Nephron progenitor cell (in vitro differentiated cells): ENCODE measurements around the gene RNF13.

ENCODE experiments used
- DNase-seq: peaks from one replicate; pipeline ENCODE4 v3.0.0; 2021
- H3K27ac Mint-ChIP-seq: 2 replicates; pipeline ENCODE4 v1.8.0; 2021; ENCODE audit warnings: mild to moderate bottlenecking, moderate library complexity, mixed read lengths
- H3K27me3 Mint-ChIP-seq: 2 replicates; pipeline ENCODE4 v1.8.0; 2021; ENCODE audit warnings: mild to moderate bottlenecking, low read depth, mixed read lengths; ENCODE audit not compliant: poor library complexity
- H3K36me3 Mint-ChIP-seq: 2 replicates; pipeline ENCODE4 v1.8.0; 2021; ENCODE audit warnings: low read depth, mixed read lengths
- H3K4me1 Mint-ChIP-seq: 2 replicates; pipeline ENCODE4 v1.8.0; 2021; ENCODE audit warnings: mixed read lengths
- H3K4me3 Mint-ChIP-seq: 2 replicates; pipeline ENCODE4 v1.8.0; 2021; ENCODE audit warnings: mild to moderate bottlenecking, moderate library complexity, mixed read lengths
- H3K9me3 Mint-ChIP-seq: 2 replicates; pipeline ENCODE4 v1.8.0; 2021; ENCODE audit warnings: mild to moderate bottlenecking, moderate library complexity, mixed read lengths
- CTCF ChIP-seq: fragments of 200-600 bp; sonication (generic); IDR thresholded peaks from 2 replicates; pipeline ENCODE4 v1.5.0; 2021; ENCODE audit warnings: antibody characterized with exemption

RNF13 gene

GRCh38 chr3:149845570-149846244 lies 32.7 kb downstream of the RNF13 start:
- Mint-ChIP-seq H3K27me3 (no peaks in the 10 kb centered on the region), H3K27ac (no peak overlapping the region), H3K36me3 (peaks cover 45% of the 10 kb centered on the region), H3K4me1 (peaks cover 6% of the 10 kb centered on the region), H3K9me3 (no peaks in the 10 kb centered on the region), H3K4me3 (no peak overlapping the region)
- TF ChIP-seq CTCF: no peak
- no peak for DNase-seq

GRCh38 chr3:149848238-149848637 lies 35.2 kb downstream of the RNF13 start:
- Mint-ChIP-seq H3K4me3 (no peak overlapping the region), H3K27me3 (no peaks in the 10 kb centered on the region), H3K36me3 (peaks cover 49% of the 10 kb centered on the region), H3K9me3 (no peaks in the 10 kb centered on the region), H3K4me1 (peaks cover 6% of the 10 kb centered on the region), H3K27ac (no peak overlapping the region)
- no peak for DNase-seq
- TF ChIP-seq CTCF: no peak

DNA sequence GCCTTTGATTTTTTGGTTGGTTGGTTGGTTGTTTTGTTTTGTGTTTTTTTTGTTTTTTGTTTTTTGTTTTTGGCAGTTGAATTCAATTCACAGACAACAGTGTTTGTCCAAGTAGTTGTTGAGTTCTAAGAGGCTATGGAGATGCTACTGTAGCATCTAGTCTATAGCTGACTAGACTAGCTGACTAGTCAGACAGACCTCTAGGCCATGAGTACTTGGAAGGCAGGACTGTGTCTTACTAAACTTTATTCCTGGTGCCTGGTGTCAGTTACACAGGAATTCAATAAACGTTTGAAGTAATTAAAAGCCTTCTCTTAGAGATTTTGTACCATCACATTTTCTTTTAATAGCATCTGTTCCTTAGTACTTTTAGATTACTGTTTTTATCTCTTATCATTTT lies 35.7 kb downstream of the RNF13 start:
- H3K36me3 Mint-ChIP-seq: peaks cover 52% of the 10 kb centered on the region
- H3K27me3 Mint-ChIP-seq: no peaks in the 10 kb centered on the region
- no peak for TF ChIP-seq CTCF
- no peak overlapping the region for H3K27ac Mint-ChIP-seq
- H3K9me3 Mint-ChIP-seq: no peaks in the 10 kb centered on the region
- H3K4me3 Mint-ChIP-seq: no peak overlapping the region
- no peak for DNase-seq
- H3K4me1 Mint-ChIP-seq: peaks cover 6% of the 10 kb centered on the region

DNA sequence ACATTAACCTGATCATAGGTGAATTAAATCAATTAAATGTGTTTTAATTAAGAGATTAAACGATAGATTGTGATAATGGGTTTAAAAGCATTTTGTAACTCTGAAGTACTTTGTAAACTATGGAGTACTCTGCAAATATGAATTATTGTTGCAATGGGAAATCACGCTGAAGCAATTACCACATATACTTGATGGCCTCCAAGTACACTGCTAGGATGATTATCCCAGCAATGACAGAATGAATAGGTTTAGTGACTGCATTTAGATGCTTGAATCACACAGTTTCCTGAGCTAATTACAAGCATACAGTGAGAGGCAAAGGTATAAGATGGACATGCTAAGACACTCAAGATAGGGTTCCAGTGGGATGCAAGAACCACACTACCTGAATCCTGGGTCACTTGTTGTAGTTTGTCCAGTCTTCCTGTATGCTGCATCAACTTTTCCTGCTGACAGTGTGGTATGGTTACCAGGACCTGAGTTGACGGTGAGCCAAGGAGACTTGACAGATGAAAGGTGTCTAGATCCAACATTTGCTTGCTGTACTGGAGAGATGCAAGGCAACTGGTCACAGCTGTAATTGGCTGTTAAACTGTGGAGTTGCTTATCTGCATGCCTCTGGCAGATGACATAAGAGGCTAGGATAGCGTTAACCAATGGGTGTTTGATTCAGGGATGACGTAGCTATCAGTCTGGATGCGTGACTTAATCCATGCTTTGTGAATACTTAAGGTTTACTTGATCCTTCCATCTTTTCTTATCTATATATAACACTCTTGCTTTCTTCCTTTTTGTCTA lies 38.0 kb downstream of the RNF13 start:
- Mint-ChIP-seq H3K4me3 (no peak overlapping the region), H3K27me3 (no peaks in the 10 kb centered on the region), H3K27ac (no peak overlapping the region), H3K4me1 (no peaks in the 10 kb centered on the region), H3K36me3 (peaks cover 68% of the 10 kb centered on the region), H3K9me3 (no peaks in the 10 kb centered on the region)
- DNase-seq: no peak
- TF ChIP-seq CTCF: no peak

- H3K4me1 Mint-ChIP-seq: peaks cover under 1% of the 10 kb centered on the region
- no peak for TF ChIP-seq CTCF
- no peaks in the 10 kb centered on the region for H3K9me3 Mint-ChIP-seq
- H3K27ac Mint-ChIP-seq: no peak overlapping the region
- H3K27me3 Mint-ChIP-seq: no peaks in the 10 kb centered on the region
- H3K36me3 Mint-ChIP-seq: peaks cover 43% of the 10 kb centered on the region
- no peak for DNase-seq
- no peak overlapping the region for H3K4me3 Mint-ChIP-seq
Measured at GRCh38 chr3:149858911-149859310, 45.9 kb downstream of the RNF13 start.
